Heart left ventricle (tissue), 16 donors: Measurements from ENCODE around the gene DYNC1I1. TPM values are rescaled to one million over a fixed set of nuclear protein-coding genes. Genes with fewer than 3 reads are reported as not detected.
A peak's percentile ranks its signal among the peaks of the same experiment; 100 is the strongest.

Experiments used
- ATAC-seq, 4 donors: fragments of 200-7000 bp; cut with Tn5 transposase; one replicate each; pipeline ENCODE4 v1.9.1; 2020 to 2022; ENCODE audit warnings: moderate library complexity in 4 of 4, mild to moderate bottlenecking in 3 of 4, moderate number of reproducible peaks in 1 of 4
- DNase-seq, 5 donors: peaks; one replicate each; pipeline ENCODE4 v3.0.0-alpha.2; 2020
- H3K27ac ChIP-seq, 12 donors: fragments of 200-600 bp; sonication (generic) in 4 of 12; one replicate each; pipeline versions ENCODE4 v1.5.0 to v1.8.0; 2016 to 2022; ENCODE audit warnings: mild to moderate bottlenecking in 2 of 12
- H3K27me3 ChIP-seq, 9 donors: fragments of 200-600 bp; sonication (generic) in 2 of 9; one replicate each; pipeline versions ENCODE4 v1.5.1 to v1.8.0; 2016 to 2022; ENCODE audit warnings: mild to moderate bottlenecking in 3 of 9
- H3K36me3 ChIP-seq, 9 donors: fragments of 200-600 bp; sonication (generic) in 2 of 9; one replicate each; pipeline versions ENCODE4 v1.5.0 to v1.8.0; 2018 to 2022; ENCODE audit warnings: mild to moderate bottlenecking in 2 of 9
- H3K4me1 ChIP-seq, 12 donors: fragments of 200-600 bp; sonication (generic) in 4 of 12; one replicate each; pipeline versions ENCODE4 v1.5.0 to v1.8.0; 2016 to 2022; ENCODE audit warnings: mild to moderate bottlenecking in 3 of 12
- H3K4me3 ChIP-seq, 12 donors: fragments of 200-600 bp; sonication (generic) in 4 of 12; one replicate each; pipeline versions ENCODE4 v1.5.0 to v1.8.0; 2017 to 2022; ENCODE audit warnings: mild to moderate bottlenecking in 9 of 12, moderate library complexity in 4 of 12
- H3K9me3 ChIP-seq, 12 donors: fragments of 200-600 bp; sonication (generic) in 4 of 12; one replicate each; pipeline versions ENCODE4 v1.5.0 to v1.8.0; 2016 to 2022; ENCODE audit warnings: mild to moderate bottlenecking in 1 of 12
- POLR2A ChIP-seq, 2 donors: fragments of 450-650 bp; IDR thresholded peaks; one replicate each; pipeline ENCODE4 v1.6.1; 2017; ENCODE audit warnings: antibody characterized with exemption in 2 of 2, mild to moderate bottlenecking in 2 of 2, moderate library complexity in 2 of 2
- WGBS, 4 donors: extraction: QIAGEN DNeasy Blood & Tissue Kit in 2 of 4; methylation state at CpG; one replicate each; pipeline versions ENCODE4 v1.1.5 to v1.1.7; 2013 to 2018; 5-methylcytosine and 5-hydroxymethylcytosine counted together
- intact Hi-C, 10 donors: fragments of 100-400 bp; cut with DNase I; formaldehyde crosslinking; loops; one replicate each; pipeline versions ENCODE4 v1.11.1 to v1.14.2; 2022
- polyA plus RNA-seq, 2 donors: library from polyadenylated mRNA; stranded (reverse); fragments of 200-250 nt; gene quantifications; one replicate each; pipeline ENCODE4 v1.2.3, GENCODE V29; 2013
- total RNA-seq, 9 donors: library from RNA; depleted of rRNA in 2 of 9; stranded (reverse); fragments of >200 nt in 2 of 9; fragmentation: NEBNext Ultra II Directional in 3 of 9; extraction: Animal tissue kit (Norgen Biotek cat#: 25700) in 3 of 9; gene quantifications; one replicate each; pipeline versions ENCODE4 v1.1.0 to v1.2.4, GENCODE V29; 2016 to 2023
- TF ChIP-seq, protein P1 (sequence below), 12 donors: fragments of 200-600 bp; sonication (generic) in 4 of 12; IDR thresholded peaks; one replicate each; pipeline versions ENCODE4 v1.5.0 to v1.8.0; 2018 to 2022; ENCODE audit warnings: antibody characterized with exemption in 12 of 12, mild to moderate bottlenecking in 5 of 12
- donor health status: ischemic (EF 13 %, LVEDD 7.1; RV severe dilation, severe dysfunction).
- donor health status: healthy with polysubstance abuse.
- donor health status: DM: no; HTN: yes; CAD: no.
- donor health status: DM: no; HTN: no; CAD: no.
- donor health status: ischemic (EF 25% LVEDD 6.9; RV normal size, moderate dysfunction).
- donor health status: ischemic (EF 25% LVEDD 5.7; RV mildly dilated, moderate dysfunction).
- donor health status: healthy.
- donor health status: DM: yes; HTN: yes; CAD: no.
- donor health status: ischemic (EF 35%, LVEDD 5.7; RV mildly dilated, moderate dysfunction).
- donor health status: nonischemic (EF 11% LVEDD 7.7; RV severe dilation, severe dysfunction).
- donor health status: DM: yes; HTN: yes; CAD: no.
- donor health status: PGD.
- donor health status: ischemic (EF 29% LVEDD 5.4; RV normal size, mild dysfunction).
- donor health status: nonischemic (EF 23%, LVEDD 6.1; RV moderate dilation, normal function).

Gene DYNC1I1
- total and polyA plus RNA-seq, 11 donors: 6.1 to 46.8 (median 30.6) TPM

DNA sequence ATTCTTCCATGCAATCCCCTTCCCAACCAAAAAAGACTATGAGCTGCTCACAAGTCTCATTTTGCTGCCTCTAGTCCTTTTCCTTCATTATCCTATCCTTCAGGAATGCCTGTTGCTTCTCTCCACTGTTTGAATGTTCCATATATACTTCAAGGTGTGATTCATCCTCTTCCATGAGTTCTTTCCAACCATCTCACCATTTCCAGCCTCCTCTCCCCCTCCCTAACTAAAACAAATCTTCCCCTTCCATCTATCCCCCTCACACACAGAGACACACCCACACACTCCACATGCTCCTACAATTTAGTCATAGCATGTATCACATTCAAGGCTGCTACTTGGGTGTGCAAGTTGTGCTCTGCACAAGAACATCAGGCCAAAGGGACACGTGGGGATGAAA lies 254.3 kb downstream of the DYNC1I1 start:
- WGBS, 4 donors: 34 to 69% (median 60%) methylated on average over 1 of the region's 1 CpG
- DNase-seq (no peak), ATAC-seq (no peak)
- Histone ChIP-seq H3K36me3 (peaks cover 0 to 16% (median 0%) of the 10 kb centered on the region in 9 donors), H3K4me1 (no peaks in the 10 kb centered on the region), H3K27me3 (no peaks in the 10 kb centered on the region), H3K27ac (no peak overlapping the region), H3K4me3 (no peak overlapping the region), H3K9me3 (no peaks in the 10 kb centered on the region)
- TF ChIP-seq, protein P1, sequence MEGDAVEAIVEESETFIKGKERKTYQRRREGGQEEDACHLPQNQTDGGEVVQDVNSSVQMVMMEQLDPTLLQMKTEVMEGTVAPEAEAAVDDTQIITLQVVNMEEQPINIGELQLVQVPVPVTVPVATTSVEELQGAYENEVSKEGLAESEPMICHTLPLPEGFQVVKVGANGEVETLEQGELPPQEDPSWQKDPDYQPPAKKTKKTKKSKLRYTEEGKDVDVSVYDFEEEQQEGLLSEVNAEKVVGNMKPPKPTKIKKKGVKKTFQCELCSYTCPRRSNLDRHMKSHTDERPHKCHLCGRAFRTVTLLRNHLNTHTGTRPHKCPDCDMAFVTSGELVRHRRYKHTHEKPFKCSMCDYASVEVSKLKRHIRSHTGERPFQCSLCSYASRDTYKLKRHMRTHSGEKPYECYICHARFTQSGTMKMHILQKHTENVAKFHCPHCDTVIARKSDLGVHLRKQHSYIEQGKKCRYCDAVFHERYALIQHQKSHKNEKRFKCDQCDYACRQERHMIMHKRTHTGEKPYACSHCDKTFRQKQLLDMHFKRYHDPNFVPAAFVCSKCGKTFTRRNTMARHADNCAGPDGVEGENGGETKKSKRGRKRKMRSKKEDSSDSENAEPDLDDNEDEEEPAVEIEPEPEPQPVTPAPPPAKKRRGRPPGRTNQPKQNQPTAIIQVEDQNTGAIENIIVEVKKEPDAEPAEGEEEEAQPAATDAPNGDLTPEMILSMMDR (IDR thresholded peaks at IDR 0.05): no peak
- intact Hi-C loops: no loop called here

DNA sequence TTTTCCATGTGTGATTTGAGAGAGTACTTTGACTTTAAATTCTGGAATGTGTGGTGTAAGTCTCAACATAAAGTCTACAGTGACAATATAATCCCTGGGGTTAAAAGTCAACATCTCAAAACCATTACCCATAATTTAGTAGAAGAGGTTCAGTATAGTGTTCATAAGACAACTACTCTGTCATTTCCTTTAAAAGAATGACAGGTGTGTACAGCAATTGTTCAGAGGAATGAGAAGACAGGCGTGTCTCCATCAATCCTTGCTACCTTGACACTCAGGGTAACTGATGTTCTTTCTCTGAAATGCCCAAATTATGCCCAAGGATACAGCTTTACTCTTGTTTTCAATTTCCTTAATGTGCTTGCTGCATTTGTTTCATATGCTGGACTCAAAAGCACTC lies 256.4 kb downstream of the DYNC1I1 start:
- intact Hi-C loops: no loop called here
- H3K4me1 ChIP-seq: no peaks in the 10 kb centered on the region
- ATAC-seq: no peak
- H3K27ac ChIP-seq: no peak overlapping the region
- H3K9me3 ChIP-seq: no peaks in the 10 kb centered on the region
- TF ChIP-seq, protein P1 (IDR thresholded peaks at IDR 0.05): no peak
- TF ChIP-seq POLR2A (IDR thresholded peaks at IDR 0.05): no peak
- no peak for DNase-seq
- WGBS, 4 donors: 72 to 100% (median 84%) methylated on average over 1 of the region's 1 CpG
- H3K36me3 ChIP-seq: peaks cover 0 to 29% (median 7%) of the 10 kb centered on the region in 9 donors
- H3K27me3 ChIP-seq: no peaks in the 10 kb centered on the region
- no peak overlapping the region for H3K4me3 ChIP-seq

DNA sequence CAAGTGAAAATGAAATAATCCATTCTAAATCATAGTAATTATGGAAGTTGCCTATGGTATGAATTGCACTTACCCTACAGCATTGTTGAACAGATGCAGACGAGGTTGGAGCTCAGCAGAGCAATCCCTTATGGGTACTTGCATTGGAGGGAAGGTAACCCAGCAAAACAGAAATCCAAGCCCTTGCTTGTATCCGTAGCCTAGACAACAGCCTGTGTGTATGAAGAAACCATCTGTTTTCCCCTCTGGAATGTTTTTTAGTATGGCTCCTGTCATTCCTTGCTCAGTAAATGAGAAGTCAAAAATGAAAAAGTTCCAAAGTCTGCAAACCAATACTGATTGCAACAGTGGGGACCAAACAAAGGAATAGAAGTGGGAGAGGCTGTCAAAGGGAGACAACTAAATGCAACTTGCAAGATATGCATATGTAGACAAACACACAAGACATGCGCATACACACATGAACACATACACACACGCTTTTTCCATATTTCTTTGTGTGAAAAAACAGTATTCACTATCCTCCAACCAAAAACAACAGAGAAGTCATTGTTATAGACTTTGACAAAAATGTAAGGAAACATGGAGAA lies 260.8 kb downstream of the DYNC1I1 start:
- intact Hi-C loops: no loop called here

DNA sequence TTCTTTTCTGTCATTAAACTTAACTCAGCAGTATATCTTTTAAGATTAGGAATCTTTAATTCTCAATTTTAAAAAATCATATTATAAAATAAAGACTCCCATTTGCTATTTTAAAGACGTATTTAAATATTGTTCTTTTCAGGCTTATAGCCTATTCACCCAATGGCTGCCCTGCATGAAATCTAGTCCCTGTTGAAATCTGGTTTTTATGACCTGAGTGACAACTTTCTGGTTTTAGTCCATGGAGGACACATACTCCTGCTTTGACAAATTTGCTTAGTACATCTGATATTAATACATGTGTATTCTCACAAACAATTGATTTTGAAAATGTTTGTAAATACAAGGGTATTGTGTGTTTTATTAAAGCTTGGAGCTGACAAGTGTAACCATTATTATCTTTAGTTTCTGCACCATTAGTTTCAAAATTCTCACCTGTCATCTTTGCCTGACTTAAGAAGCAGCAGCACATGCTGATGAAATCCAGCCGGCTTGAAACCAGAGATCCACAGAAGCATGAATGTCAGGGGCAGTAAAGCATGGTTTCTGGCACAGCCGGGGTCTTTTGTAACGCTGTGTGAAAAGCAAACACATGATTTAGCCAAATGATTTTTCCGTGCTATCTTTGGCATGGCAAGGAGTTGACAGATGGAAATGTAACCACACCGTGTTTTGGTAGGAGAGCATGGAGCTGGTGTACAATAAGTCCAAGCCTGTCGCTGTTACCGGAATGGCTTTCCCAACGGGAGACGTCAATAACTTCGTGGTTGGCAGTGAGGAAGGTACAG lies 262.8 kb downstream of the DYNC1I1 start:
- peaks cover 0 to 47% (median 9%) of the 10 kb centered on the region in 9 donors for H3K36me3 ChIP-seq
- TF ChIP-seq POLR2A (IDR thresholded peaks at IDR 0.05): no peak
- TF ChIP-seq, protein P1 (IDR thresholded peaks at IDR 0.05): no peak
- no peaks in the 10 kb centered on the region for H3K27me3 ChIP-seq
- H3K27ac ChIP-seq: no peak overlapping the region
- H3K9me3 ChIP-seq: no peaks in the 10 kb centered on the region
- no peak for DNase-seq
- no peak overlapping the region for H3K4me3 ChIP-seq
- intact Hi-C loops: no loop called here
- ATAC-seq: peak in 1 of 4 donors; percentile 11
- no peaks in the 10 kb centered on the region for H3K4me1 ChIP-seq
- WGBS, 4 donors: 66 to 70% (median 67%) methylated on average over 11 of the region's 11 CpGs

More for the DNA sequence above, 260.8 kb downstream of the DYNC1I1 start:
- ATAC-seq: no peak
- Histone ChIP-seq H3K27ac (no peak overlapping the region), H3K4me3 (no peak overlapping the region), H3K27me3 (no peaks in the 10 kb centered on the region), H3K36me3 (peaks cover 0 to 60% (median 9%) of the 10 kb centered on the region in 9 donors), H3K9me3 (no peaks in the 10 kb centered on the region), H3K4me1 (no peaks in the 10 kb centered on the region)
- 81 to 85% (median 85%) methylated on average over 4 of the region's 4 CpGs for WGBS, 4 donors
- no peak for DNase-seq
- TF ChIP-seq, protein P1 (IDR thresholded peaks at IDR 0.05): no peak
- no peak for TF ChIP-seq POLR2A (IDR thresholded peaks at IDR 0.05)
